A549 (cell line): ENCODE data around the gene KDM4D. TPM values are rescaled to one million over a fixed set of nuclear protein-coding genes. Genes with fewer than 3 reads are reported as not detected.
A peak's percentile ranks its signal among the peaks of the same experiment; 100 is the strongest.
"Not testable (repeated sequence)": the region's sequence is repeated elsewhere in the genome, so short reads cannot be mapped to it uniquely, and the experiment has no call there.

Experiments used
- ATAC-seq, 2 experiments: fragments of 200-7000 bp in 1 of 2; fragments of >200 bp in 1 of 2; cut with Nextera tagmentation in 1 of 2; cut with Tn5 transposase in 1 of 2; 3 replicates each; pipeline versions ENCODE4 v1.8.0 to v1.9.1; 2018 to 2020; ENCODE audit warnings: mild to moderate bottlenecking in 1 of 2, moderate library complexity in 1 of 2
- CTCF ChIA-PET: fragments of 300-600 bp; sonication (Branson Sonifier 250); formaldehyde crosslinking; extraction: SDS; loops from one replicate; lab custom pipeline; 2021; ENCODE audit warnings: antibody characterized with exemption, inconsistent platforms; lab: Yijun Ruan, JAX
- POLR2A ChIA-PET: fragments of 350-600 bp; formaldehyde crosslinking; extraction: SDS; loops from one replicate; lab custom pipeline; 2021; ENCODE audit warnings: antibody characterized with exemption, inconsistent platforms; lab: Yijun Ruan, JAX
- DNase-seq, 2 experiments: peaks; one replicate each; pipeline versions ENCODE4 v3.0.0 to v3.0.0-alpha.2; 2011 to 2016; ENCODE audit warnings: low read depth in 1 of 2, low spot score in 1 of 2
- FAIRE-seq: peaks from 2 replicates; lab custom pipeline; 2011; peaks lifted over from hg19 to GRCh38; lab: Jason Lieb, UNC
- H3K27ac ChIP-seq, 2 experiments: fragments of >200 bp; sonication (Bioruptor Twin); formaldehyde crosslinking; 3 replicates each; pipeline ENCODE4 v1.5.1; 2016 to 2017
- H3K4me1 ChIP-seq: fragments of >200 bp; sonication (Bioruptor Twin); formaldehyde crosslinking; 3 replicates; pipeline ENCODE4 v1.6.1; 2016
- H3K4me2 ChIP-seq: fragments of >200 bp; sonication (Bioruptor Twin); formaldehyde crosslinking; 3 replicates; pipeline ENCODE4 v1.6.1; 2016
- H3K4me3 ChIP-seq: fragments of >200 bp; sonication (Bioruptor Twin); formaldehyde crosslinking; 3 replicates; pipeline ENCODE4 v1.5.1; 2016
- H3K9me3 ChIP-seq: fragments of >200 bp; sonication (Bioruptor Twin); formaldehyde crosslinking; 3 replicates; pipeline ENCODE4 v1.6.1; 2016
- BHLHE40 ChIP-seq: IDR thresholded peaks from 2 replicates; pipeline ENCODE4 v1.6.1; 2012; ENCODE audit warnings: low read depth, low read length, inconsistent platforms
- CBX8 ChIP-seq: fragments of 200-600 bp; sonication (generic); IDR thresholded peaks from 2 replicates; pipeline ENCODE4 v1.6.1; 2016
- CHD2 ChIP-seq: fragments of 150-350 bp; IDR thresholded peaks from 2 replicates; pipeline ENCODE4 v1.6.1; 2014; ENCODE audit warnings: low read length; ENCODE audit not compliant: partially characterized antibody
- CTCF ChIP-seq: fragments of >200 bp; sonication (Bioruptor Twin); formaldehyde crosslinking; IDR thresholded peaks from 3 replicates; pipeline ENCODE4 v1.5.1; 2016
- EHMT2 ChIP-seq: fragments of 200-600 bp; sonication (generic); IDR thresholded peaks from 2 replicates; pipeline ENCODE4 v1.6.1; 2016; ENCODE audit warnings: antibody characterized with exemption, low read depth, mild to moderate bottlenecking, moderate library complexity
- FOSL2 ChIP-seq, 2 experiments: fragments of 450-650 bp in 1 of 2; fragments of >200 bp in 1 of 2; sonication (Bioruptor Twin) in 1 of 2; formaldehyde crosslinking; IDR thresholded peaks; 2 replicates each; pipeline versions ENCODE4 v1.5.0 to v1.6.1; 2016 to 2020; ENCODE audit warnings: mild to moderate bottlenecking in 1 of 2, moderate library complexity in 1 of 2
- HDAC2 ChIP-seq: fragments of 200-600 bp; sonication (generic); IDR thresholded peaks from 2 replicates; pipeline ENCODE4 v1.6.1; 2016
- HEYL ChIP-seq: fragments of 250-450 bp; sonication (Bioruptor Pico); IDR thresholded peaks from 2 replicates; pipeline ENCODE4 v1.8.0; 2021; ENCODE audit warnings: mild to moderate bottlenecking, moderate library complexity
- JUN ChIP-seq, 2 experiments: fragments of >200 bp; sonication (Bioruptor Twin); formaldehyde crosslinking; IDR thresholded peaks; 2 replicates in 1 of 2; 3 replicates in 1 of 2; pipeline ENCODE4 v1.6.1; 2016 to 2017
- JUNB ChIP-seq: fragments of >200 bp; sonication (Bioruptor Twin); formaldehyde crosslinking; IDR thresholded peaks from 2 replicates; pipeline ENCODE4 v1.6.1; 2016
- KDM1A ChIP-seq: fragments of 200-600 bp; sonication (generic); IDR thresholded peaks from 2 replicates; pipeline ENCODE4 v1.6.1; 2016; ENCODE audit warnings: low read depth, mild to moderate bottlenecking
- KDM5A ChIP-seq: fragments of 200-600 bp; sonication (generic); IDR thresholded peaks from 2 replicates; pipeline ENCODE4 v1.6.1; 2016; ENCODE audit warnings: antibody characterized with exemption, mild to moderate bottlenecking
- MAFK ChIP-seq: fragments of 450-650 bp; IDR thresholded peaks from 2 replicates; pipeline ENCODE4 v1.6.1; 2014; ENCODE audit not compliant: partially characterized antibody
- MAX ChIP-seq: IDR thresholded peaks from 2 replicates; pipeline ENCODE4 v1.6.1; 2012
- MYC ChIP-seq: IDR thresholded peaks from 2 replicates; pipeline ENCODE4 v1.6.1; 2012; ENCODE audit warnings: mild to moderate bottlenecking, inconsistent platforms, low read length, improper control_type of control experiment, borderline replicate concordance
- NR3C1 ChIP-seq: fragments of >200 bp; sonication (Bioruptor Twin); formaldehyde crosslinking; IDR thresholded peaks from 3 replicates; pipeline ENCODE4 v1.6.1; 2017
- RFX5 ChIP-seq: fragments of 450-650 bp; IDR thresholded peaks from 2 replicates; pipeline ENCODE4 v1.7.1; 2014; ENCODE audit warnings: antibody characterized with exemption, mild to moderate bottlenecking, moderate library complexity
- SMC3 ChIP-seq: fragments of >200 bp; sonication (Bioruptor Twin); formaldehyde crosslinking; IDR thresholded peaks from 3 replicates; pipeline ENCODE4 v1.6.1; 2018; ENCODE audit warnings: inconsistent platforms
- SREBF2 ChIP-seq: fragments of 450-650 bp; IDR thresholded peaks from 2 replicates; pipeline ENCODE4 v1.6.1; 2014; ENCODE audit warnings: mild to moderate bottlenecking, moderate library complexity
- ZC3H11A ChIP-seq: fragments of 450-650 bp; IDR thresholded peaks from 2 replicates; pipeline ENCODE4 v1.6.1; 2014; ENCODE audit warnings: antibody characterized with exemption, mild to moderate bottlenecking
- ZSCAN20 ChIP-seq: fragments of 250-450 bp; sonication (Bioruptor Pico); IDR thresholded peaks from 2 replicates; pipeline ENCODE4 v1.8.0; 2022; ENCODE audit warnings: mild to moderate bottlenecking, moderate library complexity
- WGBS: methylation state at CpG from one replicate; pipeline ENCODE4 v1.1.6; 2017; ENCODE audit errors: missing lambda C conversion rate; 5-methylcytosine and 5-hydroxymethylcytosine counted together
- polyA plus RNA-seq, 4 experiments: library from polyadenylated mRNA; depleted of rRNA in 3 of 4; stranded (reverse); fragments of >200 nt; fragmentation: RNase III in 1 of 4; extraction: RNeasy Plus Mini Kit Qiagen cat#74134 plus additional on column Dnase treatment in 1 of 4; gene quantifications; 2 replicates in 3 of 4; 3 replicates in 1 of 4; pipeline ENCODE4 v1.2.3, GENCODE V29; 2011 to 2017
- TF ChIP-seq, protein P1 (sequence below): fragments of 450-650 bp; IDR thresholded peaks from 2 replicates; pipeline ENCODE4 v1.6.1; 2014; ENCODE audit warnings: antibody characterized with exemption
- TF ChIP-seq, protein P2 (sequence below): fragments of >200 bp; sonication (Bioruptor Twin); formaldehyde crosslinking; IDR thresholded peaks from 2 replicates; pipeline ENCODE4 v1.6.1; 2016
- TF ChIP-seq, protein P3 (sequence below): IDR thresholded peaks from 2 replicates; pipeline ENCODE4 v1.6.1; 2012
- TF ChIP-seq, protein P4 (sequence below): fragments of 150-350 bp; IDR thresholded peaks from 2 replicates; pipeline ENCODE4 v1.6.1; 2014; ENCODE audit warnings: low read depth, mild to moderate bottlenecking, low read length

The KDM4D gene
- polyA plus RNA-seq, 2 of the 4 experiments (the other 2 are of a cell fraction), result 0.58 to 1.1 TPM

GRCh38 chr11:95037356-95038035 lies 64.0 kb downstream of the KDM4D start:
- CTCF ChIA-PET, DNase-seq, H3K9me3 ChIP-seq, FAIRE-seq, H3K4me3 ChIP-seq, POLR2A ChIA-PET, H3K4me1 ChIP-seq, H3K4me2 ChIP-seq, H3K27ac ChIP-seq: not testable (repeated sequence)
- WGBS, result 87% methylated on average over 43 of the region's 71 CpGs
- peak in 1 of 2 experiments; percentile 62; a peak in 2 of 6 replicates for ATAC-seq

DNA sequence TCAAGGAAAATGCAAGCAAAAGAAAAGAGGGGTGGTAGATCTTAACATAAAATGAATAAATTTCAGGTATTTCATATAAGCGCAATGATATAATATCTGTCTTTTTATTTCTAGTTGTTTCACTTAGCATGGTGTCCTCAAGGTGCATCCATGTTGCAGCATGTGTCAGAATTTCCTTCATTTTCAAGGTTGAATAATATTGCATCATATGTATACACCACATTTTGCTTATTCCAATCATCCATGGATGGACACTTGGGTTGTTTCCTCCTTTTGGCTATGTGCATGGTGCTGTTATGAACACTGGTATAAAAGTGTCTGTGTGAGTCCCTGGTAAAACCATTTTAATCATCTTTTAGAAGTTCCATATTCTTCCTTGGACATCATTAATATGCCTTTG lies 68.7 kb downstream of the KDM4D start:
- no peaks in the 10 kb centered on the region for H3K9me3 ChIP-seq
- TF ChIP-seq EHMT2 (no peak), MAX (no peak), NR3C1 (no peak), HEYL (CRISPR knock-in tag) (no peak), JUN (IDR thresholded peaks at IDR 0.05) (no peak), MAFK (no peak)
- DNase-seq (no peak), FAIRE-seq (no peak), ATAC-seq (no peak)
- no peak overlapping the region for H3K27ac ChIP-seq
- POLR2A ChIA-PET, result no interaction called here
- no peak overlapping the region for H3K4me2 ChIP-seq
- H3K4me1 ChIP-seq, result no peaks in the 10 kb centered on the region
- WGBS, result 83% methylated on average over 1 of the region's 1 CpG
- no peak overlapping the region for H3K4me3 ChIP-seq
- CTCF ChIA-PET, result no interaction called here

GRCh38 chr11:95042906-95043305 lies 69.4 kb downstream of the KDM4D start:
- ATAC-seq (no peak), FAIRE-seq (no peak), DNase-seq (no peak)
- ChIA-PET CTCF (interaction anchor here (0.6 to 1.0 kb wide), 2 partner anchors 1274 to 1357 kb away, joined by 3 read pairs; no protein-coding TSS in a partner anchor), POLR2A (no interaction called here)
- H3K9me3 ChIP-seq, result no peaks in the 10 kb centered on the region
- H3K4me3 ChIP-seq, result no peak overlapping the region
- WGBS, result 0% methylated on average over 1 of the region's 3 CpGs
- no peaks in the 10 kb centered on the region for H3K4me1 ChIP-seq
- H3K4me2 ChIP-seq, result no peak overlapping the region
- H3K27ac ChIP-seq, result no peak overlapping the region
- TF ChIP-seq BHLHE40 (no peak), CBX8 (no peak), ZC3H11A (no peak), KDM1A (no peak), SMC3 (no peak), KDM5A (no peak), MYC (no peak), MAFK (no peak), FOSL2 (IDR thresholded peaks at IDR 0.05) (no peak), FOSL2 (CRISPR knock-in tag; IDR thresholded peaks at IDR 0.05) (no peak), HDAC2 (no peak), JUNB (no peak), CHD2 (no peak), MAX (no peak)
- TF ChIP-seq, protein P1, sequence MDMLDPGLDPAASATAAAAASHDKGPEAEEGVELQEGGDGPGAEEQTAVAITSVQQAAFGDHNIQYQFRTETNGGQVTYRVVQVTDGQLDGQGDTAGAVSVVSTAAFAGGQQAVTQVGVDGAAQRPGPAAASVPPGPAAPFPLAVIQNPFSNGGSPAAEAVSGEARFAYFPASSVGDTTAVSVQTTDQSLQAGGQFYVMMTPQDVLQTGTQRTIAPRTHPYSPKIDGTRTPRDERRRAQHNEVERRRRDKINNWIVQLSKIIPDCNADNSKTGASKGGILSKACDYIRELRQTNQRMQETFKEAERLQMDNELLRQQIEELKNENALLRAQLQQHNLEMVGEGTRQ, result no peak
- TF ChIP-seq, protein P2, sequence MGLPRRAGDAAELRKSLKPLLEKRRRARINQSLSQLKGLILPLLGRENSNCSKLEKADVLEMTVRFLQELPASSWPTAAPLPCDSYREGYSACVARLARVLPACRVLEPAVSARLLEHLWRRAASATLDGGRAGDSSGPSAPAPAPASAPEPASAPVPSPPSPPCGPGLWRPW, result no peak

GRCh38 chr11:95044010-95044409 lies 70.5 kb downstream of the KDM4D start:
- H3K4me1 ChIP-seq, result no peaks in the 10 kb centered on the region
- POLR2A ChIA-PET, result no interaction called here
- 42% methylated on average over 4 of the region's 4 CpGs for WGBS
- H3K4me3 ChIP-seq, result no peak overlapping the region
- no peaks in the 10 kb centered on the region for H3K9me3 ChIP-seq
- CTCF ChIA-PET, result interaction anchor here (1.0 kb wide), 1 partner anchor 1356 kb away, joined by 3 read pairs; no protein-coding TSS in a partner anchor
- ATAC-seq, result no peak
- no peak overlapping the region for H3K4me2 ChIP-seq
- no peak for FAIRE-seq
- no peak for DNase-seq
- H3K27ac ChIP-seq, result no peak overlapping the region
- TF ChIP-seq HDAC2 (no peak), FOSL2 (IDR thresholded peaks at IDR 0.05) (no peak), FOSL2 (CRISPR knock-in tag; IDR thresholded peaks at IDR 0.05) (no peak), CTCF (no peak), ZSCAN20 (CRISPR knock-in tag) (no peak), SREBF2 (no peak), CBX8 (no peak), RFX5 (no peak)
- TF ChIP-seq, protein P3, sequence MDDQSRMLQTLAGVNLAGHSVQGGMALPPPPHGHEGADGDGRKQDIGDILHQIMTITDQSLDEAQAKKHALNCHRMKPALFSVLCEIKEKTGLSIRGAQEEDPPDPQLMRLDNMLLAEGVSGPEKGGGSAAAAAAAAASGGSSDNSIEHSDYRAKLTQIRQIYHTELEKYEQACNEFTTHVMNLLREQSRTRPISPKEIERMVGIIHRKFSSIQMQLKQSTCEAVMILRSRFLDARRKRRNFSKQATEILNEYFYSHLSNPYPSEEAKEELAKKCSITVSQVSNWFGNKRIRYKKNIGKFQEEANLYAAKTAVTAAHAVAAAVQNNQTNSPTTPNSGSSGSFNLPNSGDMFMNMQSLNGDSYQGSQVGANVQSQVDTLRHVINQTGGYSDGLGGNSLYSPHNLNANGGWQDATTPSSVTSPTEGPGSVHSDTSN, result no peak
- TF ChIP-seq, protein P2, result no peak
- TF ChIP-seq, protein P4, sequence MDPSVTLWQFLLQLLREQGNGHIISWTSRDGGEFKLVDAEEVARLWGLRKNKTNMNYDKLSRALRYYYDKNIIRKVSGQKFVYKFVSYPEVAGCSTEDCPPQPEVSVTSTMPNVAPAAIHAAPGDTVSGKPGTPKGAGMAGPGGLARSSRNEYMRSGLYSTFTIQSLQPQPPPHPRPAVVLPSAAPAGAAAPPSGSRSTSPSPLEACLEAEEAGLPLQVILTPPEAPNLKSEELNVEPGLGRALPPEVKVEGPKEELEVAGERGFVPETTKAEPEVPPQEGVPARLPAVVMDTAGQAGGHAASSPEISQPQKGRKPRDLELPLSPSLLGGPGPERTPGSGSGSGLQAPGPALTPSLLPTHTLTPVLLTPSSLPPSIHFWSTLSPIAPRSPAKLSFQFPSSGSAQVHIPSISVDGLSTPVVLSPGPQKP, result no peak
